Osteoblast (primary cell): ENCODE measurements around the gene EXOC5. TPM values are rescaled to one million over a fixed set of nuclear protein-coding genes. Genes with fewer than 3 reads are reported as not detected.

Source experiments
- DNase-seq: peaks from one replicate; pipeline ENCODE4 v3.0.0; 2011; ENCODE audit warnings: low spot score, mixed read lengths; ENCODE audit not compliant: insufficient read length; ENCODE audit errors: missing footprints
- H2AFZ ChIP-seq: 2 replicates; pipeline ENCODE4 v1.6.0; 2011; ENCODE audit warnings: mild to moderate bottlenecking, low read length
- H3K27ac ChIP-seq: 2 replicates; pipeline ENCODE4 v1.5.1; 2011; ENCODE audit warnings: mild to moderate bottlenecking, low read depth, low read length, moderate library complexity
- H3K27me3 ChIP-seq: 2 replicates; pipeline ENCODE4 v1.6.0; 2012; ENCODE audit warnings: mild to moderate bottlenecking, control low read depth, inconsistent platforms, low read length, moderate library complexity; ENCODE audit not compliant: insufficient read depth
- H3K36me3 ChIP-seq: 2 replicates; pipeline ENCODE4 v1.5.1; 2011; ENCODE audit warnings: mild to moderate bottlenecking, low read length, control low read depth, moderate library complexity; ENCODE audit not compliant: insufficient read depth
- H3K4me1 ChIP-seq: 2 replicates; pipeline ENCODE4 v1.5.1; 2011; ENCODE audit warnings: mild to moderate bottlenecking, low read length, control low read depth, moderate library complexity; ENCODE audit not compliant: insufficient read depth
- H3K4me2 ChIP-seq: 2 replicates; pipeline ENCODE4 v1.6.0; 2011; ENCODE audit warnings: mild to moderate bottlenecking, low read length; ENCODE audit not compliant: insufficient read depth
- H3K4me3 ChIP-seq: fragments of 200-600 bp; sonication (generic); 3 replicates; pipeline ENCODE4 v1.5.1; 2012; ENCODE audit warnings: mild to moderate bottlenecking, low read length, inconsistent platforms; ENCODE audit not compliant: insufficient read depth
- H3K79me2 ChIP-seq: 2 replicates; pipeline ENCODE4 v1.6.0; 2012; ENCODE audit warnings: mild to moderate bottlenecking, low read length, control low read depth, inconsistent platforms; ENCODE audit not compliant: insufficient read depth
- H3K9me3 ChIP-seq: 2 replicates; pipeline ENCODE4 v1.5.1; 2011; ENCODE audit warnings: low read depth, low read length, control low read depth
- H4K20me1 ChIP-seq: 2 replicates; pipeline ENCODE4 v1.6.0; 2012; ENCODE audit warnings: mild to moderate bottlenecking, low read length, control low read depth; ENCODE audit not compliant: insufficient read depth
- CTCF ChIP-seq: IDR thresholded peaks from 2 replicates; pipeline ENCODE4 v1.5.1; 2011; ENCODE audit warnings: mild to moderate bottlenecking, low read depth, low read length, moderate library complexity; ENCODE audit errors: extremely low read depth
- total RNA-seq: library from RNA; depleted of rRNA; stranded (reverse); fragments of >200 nt; gene quantifications from 2 replicates; pipeline ENCODE4 v1.2.3, GENCODE V29; 2012

EXOC5 gene
- total RNA-seq, 1 donor = 80.3 TPM

DNA sequence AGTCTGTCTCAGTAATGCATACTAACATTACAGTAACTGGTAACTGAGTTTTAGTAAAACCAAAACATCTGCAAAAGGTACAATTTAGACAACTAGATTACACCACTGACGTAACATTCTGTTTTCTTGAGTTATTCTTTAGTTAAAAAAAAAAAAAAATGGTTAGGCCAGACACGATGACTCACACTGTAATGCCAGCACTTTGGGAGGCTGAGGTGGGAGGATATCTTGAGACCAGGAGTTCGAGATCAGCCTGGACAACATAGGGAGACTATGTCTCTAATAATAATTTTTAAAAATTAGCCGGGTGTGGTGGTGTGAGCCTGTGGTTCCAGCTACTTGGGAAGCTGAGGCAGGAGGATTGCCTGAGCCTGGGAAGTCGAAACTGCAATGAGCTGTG is 34.2 kb upstream of the EXOC5 start:
- Histone ChIP-seq H3K4me2 (no peak overlapping the region), H3K9me3 (no peaks in the 10 kb centered on the region), H3K27me3 (peaks cover 2% of the 10 kb centered on the region), H3K36me3 (no peaks in the 10 kb centered on the region), H4K20me1 (no peaks in the 10 kb centered on the region), H3K27ac (no peak overlapping the region), H2AFZ (no peak overlapping the region), H3K4me1 (no peaks in the 10 kb centered on the region), H3K79me2 (no peaks in the 10 kb centered on the region), H3K4me3 (no peak overlapping the region)
- TF ChIP-seq CTCF = no peak
- DNase-seq = no peak

DNA sequence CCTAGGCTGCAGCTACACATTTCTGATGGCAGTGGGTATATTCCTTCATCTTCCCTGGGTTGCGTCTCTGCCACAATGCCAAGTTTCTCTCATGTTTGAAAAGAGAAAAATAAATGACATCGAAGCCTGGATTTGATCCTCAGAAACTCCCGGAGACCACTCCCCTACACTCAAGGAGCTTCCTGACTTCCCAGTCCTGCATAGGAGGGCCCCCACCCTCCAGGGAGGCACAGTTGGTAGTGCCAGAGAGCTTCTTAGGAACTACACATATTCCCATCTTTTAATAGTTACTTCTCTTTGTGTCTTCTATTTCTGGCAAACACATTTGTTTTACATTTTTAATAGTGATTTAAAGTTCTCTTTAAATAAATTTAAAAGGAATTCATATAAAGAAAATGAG is 30.8 kb upstream of the EXOC5 start:
- Histone ChIP-seq H2AFZ (no peak overlapping the region), H4K20me1 (no peaks in the 10 kb centered on the region), H3K27me3 (no peaks in the 10 kb centered on the region), H3K79me2 (no peaks in the 10 kb centered on the region), H3K4me3 (no peak overlapping the region), H3K4me2 (no peak overlapping the region), H3K4me1 (no peaks in the 10 kb centered on the region), H3K36me3 (no peaks in the 10 kb centered on the region), H3K27ac (no peak overlapping the region), H3K9me3 (no peaks in the 10 kb centered on the region)
- no peak for TF ChIP-seq CTCF
- DNase-seq = no peak

- no peak overlapping the region for H3K4me2 ChIP-seq
- H3K4me3 ChIP-seq = no peak overlapping the region
Observed at GRCh38 chr14:57297852-57298251, 29.1 kb upstream of the EXOC5 start.

GRCh38 chr14:57295239-57295638 is 26.5 kb upstream of the EXOC5 start:
- Histone ChIP-seq H3K27ac (no peak overlapping the region), H3K4me1 (no peaks in the 10 kb centered on the region), H3K4me2 (no peak overlapping the region), H4K20me1 (no peaks in the 10 kb centered on the region), H3K9me3 (no peaks in the 10 kb centered on the region), H3K36me3 (no peaks in the 10 kb centered on the region), H3K4me3 (no peak overlapping the region), H3K79me2 (no peaks in the 10 kb centered on the region), H3K27me3 (no peaks in the 10 kb centered on the region), H2AFZ (no peak overlapping the region)
- no peak for DNase-seq
- TF ChIP-seq CTCF = no peak

More at GRCh38 chr14:57297852-57298251, 29.1 kb upstream of the EXOC5 start:
- TF ChIP-seq CTCF = no peak
- no peak overlapping the region for H3K27ac ChIP-seq
- no peaks in the 10 kb centered on the region for H3K79me2 ChIP-seq
- no peaks in the 10 kb centered on the region for H3K36me3 ChIP-seq
- H3K27me3 ChIP-seq = no peaks in the 10 kb centered on the region
- no peaks in the 10 kb centered on the region for H3K4me1 ChIP-seq
- no peaks in the 10 kb centered on the region for H4K20me1 ChIP-seq
- no peak for DNase-seq
- no peak overlapping the region for H2AFZ ChIP-seq
- no peaks in the 10 kb centered on the region for H3K9me3 ChIP-seq
